Suppressor macrophage treated with lipopolysaccharide for 1 hour (primary cell): ENCODE data around the gene ARHGAP24.

Experiments used
- DNase-seq, 3 donors: peaks; one replicate each; pipeline ENCODE4 v3.0.0-alpha.2; 2020 to 2022

Gene ARHGAP24

GRCh38 chr4:85707611-85708010 lies 232.7 kb downstream of the ARHGAP24 start:
- peak; percentile 74 to 85 (median 83) for DNase-seq

- DNase-seq = peak in 1 of 3 donors; percentile 35
Observed at GRCh38 chr4:85708468-85708867, 233.5 kb downstream of the ARHGAP24 start.

DNA sequence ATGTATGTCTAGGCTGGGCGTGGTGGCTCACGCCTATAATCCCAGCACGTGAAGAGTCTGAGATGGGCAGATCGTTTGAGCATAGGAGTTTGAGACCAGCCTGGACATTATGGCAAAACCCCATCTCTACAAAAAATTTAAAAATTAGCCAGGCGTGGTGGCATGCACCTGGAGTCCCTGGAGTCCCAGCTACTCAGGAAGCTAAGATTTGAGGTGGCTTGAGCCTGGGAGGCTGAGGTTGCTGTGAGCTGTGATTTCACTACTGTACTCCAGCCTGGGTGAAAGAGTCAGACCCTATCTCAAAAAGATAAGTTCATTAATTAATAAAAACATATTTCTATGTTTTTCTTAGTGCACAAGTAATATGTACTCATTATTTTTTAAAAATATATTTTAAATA lies 238.1 kb downstream of the ARHGAP24 start:
- DNase-seq = no peak

DNA sequence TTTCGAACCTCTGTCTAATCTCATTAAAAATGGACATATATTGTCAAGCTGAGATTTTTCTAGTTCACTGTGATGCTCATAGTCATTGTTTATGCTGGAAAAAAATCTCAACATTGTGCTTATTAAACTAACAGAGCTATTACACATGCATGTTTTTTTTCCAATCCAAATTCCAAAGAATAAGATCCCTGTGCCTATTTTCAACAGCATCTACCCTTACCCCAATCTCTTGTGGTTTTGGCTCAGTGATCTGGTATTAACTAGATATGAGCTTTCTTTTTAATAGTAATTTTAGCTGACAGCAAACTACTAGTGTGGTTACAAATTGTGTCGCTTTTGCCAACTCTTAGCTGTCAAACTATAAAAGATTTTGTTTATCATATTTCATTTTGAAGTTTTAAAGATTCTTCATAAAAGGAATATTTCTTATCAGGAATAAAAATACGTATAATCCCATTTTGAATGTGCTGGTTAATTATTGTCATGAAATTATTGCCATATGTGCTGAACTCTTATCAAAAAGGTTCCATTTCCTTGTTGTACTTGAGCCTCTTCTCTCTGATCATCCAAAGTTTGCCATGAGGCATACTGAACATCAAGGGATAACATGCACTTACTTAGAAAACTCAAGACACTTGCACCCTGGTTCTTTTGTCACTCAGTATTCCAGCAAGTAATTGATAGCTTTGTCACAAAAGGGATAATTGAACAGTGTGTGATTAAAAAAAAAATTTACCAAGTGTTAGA lies 241.2 kb downstream of the ARHGAP24 start:
- DNase-seq = no peak

GRCh38 chr4:85717351-85717750 lies 242.4 kb downstream of the ARHGAP24 start:
- no peak for DNase-seq

GRCh38 chr4:85717847-85718246 lies 242.9 kb downstream of the ARHGAP24 start:
- DNase-seq = no peak

DNA sequence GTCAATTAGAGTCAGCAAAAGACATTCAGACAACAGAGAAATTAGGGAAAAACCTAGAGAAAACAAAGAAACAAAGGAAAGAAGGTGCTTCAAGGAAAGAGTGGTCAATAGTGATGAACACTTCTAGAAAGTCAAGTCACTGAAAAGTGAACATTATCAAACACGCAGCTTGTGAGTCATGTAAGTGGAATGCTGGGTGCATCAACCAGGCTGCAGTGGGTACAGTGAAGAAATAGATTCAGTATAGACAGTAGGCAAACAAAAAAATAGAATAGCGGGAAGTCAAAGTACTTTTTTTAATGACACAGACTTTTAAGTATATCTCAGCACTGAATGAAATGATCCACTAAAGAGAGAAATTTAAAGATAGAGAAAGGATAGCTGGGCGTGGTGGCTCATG lies 245.8 kb downstream of the ARHGAP24 start:
- no peak for DNase-seq

DNA sequence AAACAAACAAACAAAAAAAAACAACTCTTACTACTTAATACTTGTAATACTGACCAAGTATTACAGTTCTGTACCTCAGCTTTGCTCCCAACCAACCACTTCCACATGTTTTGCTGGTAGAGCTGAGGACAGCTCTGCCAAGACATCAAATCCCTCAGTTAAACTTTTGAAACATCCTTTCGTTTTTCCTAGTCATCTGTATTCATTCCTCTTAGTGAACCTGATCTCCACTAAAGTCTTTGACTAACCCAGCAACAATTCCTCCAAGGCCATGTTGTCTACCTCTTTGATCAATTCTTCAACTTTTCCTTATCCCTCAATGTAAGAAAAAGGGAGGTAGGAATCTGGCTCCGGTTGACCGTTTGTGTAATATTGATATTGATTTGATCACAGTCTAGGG lies 247.5 kb downstream of the ARHGAP24 start:
- no peak for DNase-seq

DNA sequence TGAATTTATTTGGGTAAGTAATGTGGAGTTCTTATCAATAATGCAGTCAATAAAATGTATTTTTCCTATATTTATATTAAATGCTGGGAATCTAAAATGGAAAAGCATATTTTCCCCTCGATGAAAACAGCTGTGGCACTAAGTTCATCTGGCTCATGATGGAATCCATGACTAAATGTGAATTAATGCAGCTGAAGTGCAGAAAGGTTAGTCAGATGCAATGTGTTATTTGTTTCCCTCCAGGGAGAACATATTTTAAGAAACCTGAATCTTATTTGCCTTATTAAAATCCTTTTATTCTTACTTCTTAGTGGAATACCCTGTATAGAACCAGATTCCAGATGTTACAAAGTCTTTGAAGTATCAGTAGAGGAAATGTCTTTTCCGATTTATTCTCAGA lies 247.9 kb downstream of the ARHGAP24 start:
- no peak for DNase-seq

DNA sequence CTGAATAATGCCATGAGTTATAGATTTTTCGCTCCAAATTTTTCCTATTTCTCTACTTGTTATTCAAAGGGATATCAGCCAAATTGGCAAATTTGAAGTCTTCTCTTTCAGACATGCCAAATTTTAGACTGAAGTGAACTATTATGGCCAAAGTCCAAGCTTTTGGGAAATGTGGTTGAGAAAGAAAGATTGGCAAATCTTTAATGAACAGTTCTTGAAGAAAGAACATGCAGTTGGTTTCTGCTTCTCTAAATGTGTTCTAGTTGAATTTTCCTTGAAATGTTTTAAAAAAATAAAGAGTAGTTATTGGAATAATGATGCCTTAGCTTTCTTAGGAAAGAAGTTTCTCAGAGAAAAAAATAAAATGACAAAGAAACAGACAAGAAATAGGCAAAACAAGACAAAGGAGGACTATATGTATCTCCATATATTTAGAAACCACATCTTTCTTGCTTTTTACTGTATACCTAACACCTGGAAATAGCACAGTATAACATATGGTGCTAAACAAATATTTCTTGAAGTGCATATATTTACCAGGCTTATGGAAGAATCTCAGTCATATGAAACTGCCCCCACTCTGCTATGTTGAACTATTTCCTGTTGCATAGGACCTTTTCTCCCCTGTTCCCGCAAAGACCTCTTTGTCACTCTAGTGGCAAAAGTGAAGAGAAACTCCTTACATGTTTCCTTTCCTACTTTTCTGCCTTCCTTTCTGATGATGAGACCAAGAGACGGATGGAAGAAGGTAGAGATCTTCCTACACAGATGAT lies 250.0 kb downstream of the ARHGAP24 start:
- peak in 2 of 3 donors; percentile 29 to 52 for DNase-seq

DNA sequence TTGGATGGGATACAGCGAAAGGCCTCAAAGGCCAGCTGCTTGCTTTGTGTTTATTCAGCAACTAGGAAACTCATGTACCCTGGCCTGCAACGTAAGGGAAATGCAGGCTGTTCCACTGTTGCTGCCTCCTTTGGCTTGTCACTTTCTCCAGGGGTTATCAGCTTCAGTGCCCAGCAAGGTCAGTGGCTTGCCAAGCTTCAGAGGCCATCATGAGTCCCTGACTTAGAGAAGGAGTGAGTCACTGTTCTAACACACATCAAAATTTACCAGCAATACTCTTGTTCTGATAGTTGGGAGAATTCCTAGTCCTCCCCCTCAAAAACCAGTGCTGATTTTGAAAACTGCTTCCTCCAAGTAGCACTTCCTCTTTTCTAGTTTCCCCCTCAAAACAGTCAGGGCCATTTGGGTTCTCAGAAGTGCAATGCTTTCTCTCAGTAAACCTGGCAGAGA lies 250.8 kb downstream of the ARHGAP24 start:
- peak; percentile 85 to 97 (median 95) for DNase-seq

- DNase-seq = no peak
Observed at GRCh38 chr4:85726555-85726954, 251.6 kb downstream of the ARHGAP24 start.

GRCh38 chr4:85728464-85728863 lies 253.5 kb downstream of the ARHGAP24 start:
- DNase-seq = no peak

- DNase-seq = no peak
Observed at GRCh38 chr4:85732124-85732523, 257.2 kb downstream of the ARHGAP24 start.

DNA sequence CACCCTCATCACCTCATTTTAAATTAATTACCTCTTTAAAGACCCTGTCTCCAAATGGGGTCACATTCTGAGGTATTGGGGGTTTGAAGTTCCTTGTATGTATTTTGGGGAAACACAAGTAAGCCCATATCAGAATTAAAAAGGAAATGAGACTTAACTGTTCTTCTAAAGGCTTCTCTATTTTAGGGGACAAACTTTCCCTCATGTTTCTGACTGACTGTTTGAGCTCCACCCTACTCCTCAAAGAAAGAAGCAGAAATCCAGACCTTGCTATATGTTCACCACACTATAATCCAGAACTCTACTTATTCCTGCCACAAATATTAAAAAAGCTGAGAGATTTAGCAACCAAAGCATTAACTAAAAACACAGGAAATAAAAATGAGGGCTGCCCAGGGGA lies 258.8 kb downstream of the ARHGAP24 start:
- peak; percentile 61 to 77 (median 64) for DNase-seq

GRCh38 chr4:85734424-85734831 lies 259.5 kb downstream of the ARHGAP24 start:
- peak; percentile 66 to 94 (median 85) for DNase-seq

DNA sequence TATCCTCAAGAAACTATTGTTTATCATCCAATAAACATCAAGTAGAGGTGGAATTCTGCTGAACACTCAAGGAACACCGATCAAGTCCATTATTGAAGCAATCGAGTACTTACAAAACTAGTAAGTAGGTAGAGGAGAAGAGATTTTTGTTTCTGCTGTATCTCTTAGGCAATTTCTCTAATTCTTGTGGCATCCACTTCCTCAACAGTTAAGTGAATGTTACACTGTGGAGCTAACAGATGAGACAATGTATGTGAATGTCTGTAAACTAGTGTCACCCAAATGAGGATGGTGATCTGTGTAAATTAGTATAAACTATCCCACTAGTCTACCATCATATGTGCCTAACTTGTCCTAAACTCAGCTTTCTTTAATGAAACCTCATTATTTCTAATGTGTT lies 261.6 kb downstream of the ARHGAP24 start:
- DNase-seq = peak; percentile 35 to 76 (median 72)

DNA sequence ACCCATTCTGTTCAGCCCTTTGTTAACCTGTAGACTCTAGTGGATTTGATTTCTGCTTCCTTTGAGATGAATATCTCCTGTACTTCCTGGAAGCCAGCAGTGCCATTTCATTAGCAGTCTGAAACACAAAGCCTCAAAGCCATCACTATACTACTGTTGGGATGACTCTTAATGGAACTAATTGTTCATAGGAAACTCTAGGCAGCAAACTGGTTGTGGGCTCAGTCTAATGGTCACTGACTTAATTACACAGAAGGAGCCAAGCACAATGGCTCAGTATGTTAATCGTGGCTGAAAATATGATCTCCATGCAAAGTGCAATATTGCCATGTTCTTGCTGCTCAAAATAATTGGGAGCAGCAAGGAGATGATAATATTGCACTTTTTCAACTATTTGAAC lies 262.3 kb downstream of the ARHGAP24 start:
- no peak for DNase-seq

DNA sequence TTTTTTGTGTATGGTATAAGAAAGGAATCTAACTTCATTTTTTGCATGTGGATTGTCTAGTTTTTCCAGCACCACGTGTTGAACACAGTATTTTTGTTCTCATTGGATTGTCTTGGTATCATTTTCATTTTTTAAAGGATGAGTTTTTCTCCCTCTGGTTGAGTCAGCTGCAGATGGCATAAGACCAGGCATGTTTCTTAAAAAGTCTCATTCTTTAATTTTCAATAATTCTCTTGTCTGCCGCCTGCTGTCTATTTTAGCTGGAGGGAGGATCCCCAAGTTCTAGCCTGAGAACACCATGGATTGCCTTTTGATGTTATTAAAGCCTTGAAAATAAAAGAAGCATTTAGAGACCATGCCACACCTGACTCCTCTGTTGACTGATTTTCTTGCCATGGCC lies 263.8 kb downstream of the ARHGAP24 start:
- DNase-seq = no peak

DNA sequence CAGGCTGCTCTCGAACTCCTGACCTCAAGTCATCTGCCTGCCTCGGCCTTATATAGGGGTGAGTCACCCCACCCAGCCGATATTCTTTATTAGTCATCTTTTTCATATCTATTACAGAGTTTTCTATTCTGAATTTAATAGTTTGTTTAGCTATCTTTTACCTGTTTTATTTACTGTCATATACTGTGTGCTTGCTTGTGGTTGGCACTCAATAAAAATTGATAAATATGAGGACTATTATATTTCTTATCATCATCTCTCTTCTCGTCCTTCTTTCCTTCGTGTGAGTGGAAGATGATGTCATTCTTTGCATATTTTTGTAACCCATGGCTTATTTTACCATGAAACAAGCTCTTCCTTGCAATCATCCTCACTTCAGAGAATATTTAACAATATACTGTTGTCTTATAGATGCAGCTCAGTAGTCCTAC lies 265.5 kb downstream of the ARHGAP24 start:
- peak; percentile 40 to 41 (median 41) for DNase-seq

- DNase-seq = peak in 1 of 3 donors; percentile 30
Observed at GRCh38 chr4:85741381-85741780, 266.4 kb downstream of the ARHGAP24 start.

- DNase-seq = peak in 1 of 3 donors; percentile 19
Observed at GRCh38 chr4:85741921-85742591, 267.1 kb downstream of the ARHGAP24 start.

DNA sequence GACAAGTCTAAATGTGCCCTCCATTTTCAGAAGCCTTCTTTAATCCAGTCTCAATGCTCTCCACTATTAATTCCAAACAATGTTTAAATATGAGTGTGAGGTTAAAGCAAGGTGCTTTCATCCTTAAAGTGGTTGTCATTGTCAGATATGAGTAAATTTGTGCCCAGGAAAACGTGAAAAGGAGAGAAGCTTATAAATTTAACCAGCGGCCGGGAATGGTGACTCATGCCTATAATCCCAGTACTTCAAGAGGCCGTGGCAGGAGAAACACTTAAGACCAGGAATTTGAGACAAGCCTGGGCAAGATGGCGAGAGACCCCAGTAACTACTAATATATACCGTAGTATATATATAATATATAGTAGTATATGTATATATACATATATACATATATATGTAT lies 270.0 kb downstream of the ARHGAP24 start:
- no peak for DNase-seq
